Spinal cord (tissue), 10 donors: ENCODE data around the gene TFAP2A. TPM values are rescaled to one million over a fixed set of nuclear protein-coding genes. Genes with fewer than 3 reads are reported as not detected.

Source experiments
- DNase-seq, 6 donors: peaks; one replicate each; pipeline versions ENCODE4 v3.0.0 to v3.0.0-alpha.2; 2013 to 2015; ENCODE audit warnings: low spot score in 6 of 6, low read depth in 4 of 6
- H3K27ac ChIP-seq: one replicate; pipeline ENCODE4 v1.5.1; 2013; ENCODE audit warnings: low read depth, low read length, control low read depth
- H3K27me3 ChIP-seq: one replicate; pipeline ENCODE4 v1.6.1; 2013; ENCODE audit warnings: low read length; ENCODE audit not compliant: control insufficient read depth, insufficient read depth
- H3K36me3 ChIP-seq: one replicate; pipeline ENCODE4 v1.6.1; 2013; ENCODE audit warnings: low read length; ENCODE audit not compliant: control insufficient read depth, insufficient read depth
- H3K4me1 ChIP-seq: one replicate; pipeline ENCODE4 v1.6.1; 2013; ENCODE audit warnings: low read length; ENCODE audit not compliant: control insufficient read depth, insufficient read depth
- H3K4me3 ChIP-seq: one replicate; pipeline ENCODE4 v1.5.1; 2013; ENCODE audit warnings: low read depth, low read length, control low read depth
- H3K9me3 ChIP-seq: one replicate; pipeline ENCODE4 v1.6.1; 2013; ENCODE audit warnings: low read length; ENCODE audit not compliant: control insufficient read depth, insufficient read depth
- WGBS: methylation state at CpG from one replicate; pipeline ENCODE4 v1.1.5; 2013; ENCODE audit warnings: missing lambda C conversion rate; ENCODE audit not compliant: insufficient coverage; 5-methylcytosine and 5-hydroxymethylcytosine counted together
- polyA plus RNA-seq, 2 donors: library from polyadenylated mRNA; unstranded; fragments of 120-200 nt; gene quantifications; one replicate each; pipeline ENCODE4 v1.2.1, GENCODE V29; 2013; ENCODE audit not compliant: insufficient read length in 2 of 2
- total RNA-seq, 2 donors: library from RNA; depleted of rRNA in 1 of 2; stranded (reverse); fragments of 120-200 nt in 1 of 2; fragments of >200 nt in 1 of 2; gene quantifications; one replicate each; pipeline versions ENCODE4 v1.2.3 to v1.2.4, GENCODE V29; 2013 to 2014
- donor health status: healthy.

TFAP2A gene
- total and polyA plus RNA-seq, 4 donors, result 0.72 to 11.0 (median 5.6) TPM

- Histone ChIP-seq H3K27ac (no peak overlapping the region), H3K4me1 (peaks cover 23% of the 10 kb centered on the region), H3K27me3 (peaks cover 97% of the 10 kb centered on the region), H3K9me3 (no peaks in the 10 kb centered on the region), H3K4me3 (no peak overlapping the region), H3K36me3 (no peaks in the 10 kb centered on the region)
- WGBS, result no CpG with 5 or more reads among the region's 8 CpGs
- peak in 2 of 6 donors; percentile 1 to 51 for DNase-seq
Observed at GRCh38 chr6:10393544-10394225, 21.2 kb downstream of the TFAP2A start.

- no peak overlapping the region for H3K4me3 ChIP-seq
- no peaks in the 10 kb centered on the region for H3K36me3 ChIP-seq
- H3K27ac ChIP-seq, result no peak overlapping the region
- DNase-seq, result peak in 1 of 6 donors; percentile 10
- no CpG with 5 or more reads among the region's 10 CpGs for WGBS
- peaks cover 97% of the 10 kb centered on the region for H3K27me3 ChIP-seq
- no peaks in the 10 kb centered on the region for H3K9me3 ChIP-seq
- peaks cover 16% of the 10 kb centered on the region for H3K4me1 ChIP-seq
Observed at GRCh38 chr6:10391799-10392198, 23.1 kb downstream of the TFAP2A start.

DNA sequence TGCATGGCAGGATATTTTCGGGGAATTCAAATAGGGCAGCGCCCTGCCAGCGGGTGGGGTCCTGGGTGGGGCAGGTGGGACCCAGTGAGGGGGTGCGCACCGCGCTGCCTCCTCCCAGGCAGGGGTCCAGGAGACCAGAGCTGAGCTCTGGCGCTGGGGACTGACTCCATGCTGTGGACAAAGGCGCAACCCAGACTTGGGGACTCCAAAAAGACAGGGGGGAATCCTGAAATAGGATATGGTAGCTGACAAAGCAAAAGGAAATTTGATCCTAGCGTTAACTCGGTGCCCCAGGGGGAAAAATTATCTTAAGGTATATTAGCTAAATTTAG, 23.6 kb downstream of the TFAP2A start:
- 9% methylated on average over 8 of the region's 10 CpGs for WGBS
- Histone ChIP-seq H3K4me1 (peaks cover 16% of the 10 kb centered on the region), H3K27ac (no peak overlapping the region), H3K36me3 (no peaks in the 10 kb centered on the region), H3K9me3 (no peaks in the 10 kb centered on the region), H3K27me3 (peaks cover 100% of the 10 kb centered on the region), H3K4me3 (no peak overlapping the region)
- peak in 1 of 6 donors; percentile 3 for DNase-seq

DNA sequence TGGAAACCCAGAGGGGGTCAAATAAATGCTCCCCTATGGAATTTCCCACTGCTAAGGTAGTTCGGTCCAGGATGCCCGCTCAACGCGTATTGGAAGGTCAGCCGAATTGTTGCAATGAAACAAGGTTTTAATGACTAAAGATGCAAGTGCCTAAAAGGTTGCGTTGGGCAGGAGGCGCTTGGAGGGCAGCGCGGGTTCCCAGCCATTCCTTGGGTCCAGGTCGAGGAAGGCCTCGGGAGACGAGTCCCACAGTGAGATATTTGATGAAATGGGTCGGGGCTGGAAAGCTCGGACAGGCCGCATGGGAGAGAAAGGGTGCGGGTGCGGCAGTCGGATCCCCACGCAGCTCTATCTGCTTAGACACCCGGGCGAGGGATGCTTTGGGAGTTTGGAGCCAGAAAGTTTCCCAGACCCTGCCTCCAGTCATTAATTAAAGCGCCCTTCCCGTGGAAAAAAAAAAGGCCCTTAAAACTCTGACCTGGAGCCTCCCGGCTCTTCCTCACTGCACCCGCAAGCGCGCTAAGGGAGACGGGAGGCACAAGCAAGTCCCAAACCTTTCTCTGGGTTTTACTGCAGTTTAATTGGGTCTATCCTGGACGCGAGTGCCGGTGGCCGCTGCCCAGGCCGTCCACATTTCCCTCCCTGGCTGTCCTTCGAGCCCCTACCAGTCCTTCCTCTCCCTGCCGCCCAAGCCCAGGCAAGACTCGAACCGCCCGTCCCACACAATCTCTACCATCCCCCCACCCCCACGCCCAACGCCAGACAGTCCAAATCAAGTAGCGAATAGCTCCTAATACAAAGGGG, 24.2 kb downstream of the TFAP2A start:
- no peak overlapping the region for H3K27ac ChIP-seq
- 10% methylated on average over 40 of the region's 41 CpGs for WGBS
- H3K9me3 ChIP-seq, result no peaks in the 10 kb centered on the region
- peak in 2 of 6 donors; percentile 11 to 19 for DNase-seq
- peaks cover 100% of the 10 kb centered on the region for H3K27me3 ChIP-seq
- H3K4me1 ChIP-seq, result peaks cover 16% of the 10 kb centered on the region
- H3K36me3 ChIP-seq, result no peaks in the 10 kb centered on the region
- H3K4me3 ChIP-seq, result no peak overlapping the region

GRCh38 chr6:10389739-10390494, 25.0 kb downstream of the TFAP2A start:
- H3K27ac ChIP-seq, result no peak overlapping the region
- H3K4me1 ChIP-seq, result peaks cover 19% of the 10 kb centered on the region
- WGBS, result 0% methylated on average over 27 of the region's 47 CpGs
- no peaks in the 10 kb centered on the region for H3K9me3 ChIP-seq
- peak in 2 of 6 donors; percentile 52 to 74 for DNase-seq
- no peaks in the 10 kb centered on the region for H3K36me3 ChIP-seq
- peaks cover 100% of the 10 kb centered on the region for H3K27me3 ChIP-seq
- peak overlapping the region; percentile 13 for H3K4me3 ChIP-seq

GRCh38 chr6:10386756-10387654, 27.9 kb downstream of the TFAP2A start:
- DNase-seq, result peak in 1 of 6 donors; percentile 2
- H3K27me3 ChIP-seq, result peaks cover 100% of the 10 kb centered on the region
- no peaks in the 10 kb centered on the region for H3K36me3 ChIP-seq
- H3K4me3 ChIP-seq, result no peak overlapping the region
- no peaks in the 10 kb centered on the region for H3K9me3 ChIP-seq
- H3K27ac ChIP-seq, result no peak overlapping the region
- peaks cover 42% of the 10 kb centered on the region for H3K4me1 ChIP-seq
- WGBS, result 12% methylated on average over 3 of the region's 8 CpGs

DNA sequence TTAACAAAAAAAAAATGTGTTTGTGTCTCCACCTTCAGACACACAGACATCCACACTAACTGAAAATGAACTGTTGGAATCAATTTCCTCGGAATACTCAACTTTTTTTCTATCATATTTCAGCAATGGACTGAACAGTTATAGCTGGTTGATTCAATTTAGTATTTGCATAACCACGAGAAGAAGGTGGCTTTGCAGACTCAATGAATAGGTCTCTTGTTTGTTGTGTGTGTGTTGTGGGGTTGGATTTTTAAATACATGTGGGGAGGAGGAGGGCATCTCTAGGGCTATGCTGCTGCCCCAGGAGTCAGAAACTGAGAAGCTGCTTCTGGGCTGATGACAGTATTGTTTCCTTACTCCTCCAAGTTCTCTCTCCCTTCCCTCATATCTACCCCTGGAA, 28.7 kb downstream of the TFAP2A start:
- Histone ChIP-seq H3K27ac (no peak overlapping the region), H3K4me3 (no peak overlapping the region), H3K36me3 (no peaks in the 10 kb centered on the region), H3K27me3 (peaks cover 100% of the 10 kb centered on the region), H3K4me1 (peaks cover 50% of the 10 kb centered on the region), H3K9me3 (no peaks in the 10 kb centered on the region)
- WGBS, result 0% methylated on average over 1 of the region's 2 CpGs
- peak in 2 of 6 donors; percentile 6 to 21 for DNase-seq

- H3K36me3 ChIP-seq, result no peaks in the 10 kb centered on the region
- WGBS, result 12% methylated on average over 12 of the region's 21 CpGs
- DNase-seq, result peak in 1 of 6 donors; percentile 13
Observed at GRCh38 chr6:10385524-10386132, 29.2 kb downstream of the TFAP2A start.

More at GRCh38 chr6:10385524-10386132, 29.2 kb downstream of the TFAP2A start:
- no peak overlapping the region for H3K27ac ChIP-seq
- H3K27me3 ChIP-seq, result peaks cover 100% of the 10 kb centered on the region
- no peaks in the 10 kb centered on the region for H3K9me3 ChIP-seq
- H3K4me3 ChIP-seq, result no peak overlapping the region
- H3K4me1 ChIP-seq, result peaks cover 48% of the 10 kb centered on the region
